ENCODE measurements around the gene POLD4.

Gene POLD4

GRCh38 chr11:67313125-67313890 is 40.0 kb downstream of the POLD4 start:
- H3K79me2 ChIP-seq (ENCODE audit: insufficient read depth, low read length), result no peaks in the 10 kb centered on the region; the same call in 1 of the 2 replicates
- H4K20me1 ChIP-seq (ENCODE audit: insufficient read depth, low read length), result no peaks in the 10 kb centered on the region
- H3K9ac ChIP-seq (ENCODE audit: low read depth, low read length), result no peak overlapping the region
- no peaks in the 10 kb centered on the region for H3K27me3 ChIP-seq (ENCODE audit: insufficient read depth, low read length, poor library complexity)
- no peak overlapping the region for H3K27ac ChIP-seq (ENCODE audit: low read length)
- no peak overlapping the region for H2AFZ ChIP-seq (ENCODE audit: low read depth, low read length)
- TF ChIP-seq, protein P1, sequence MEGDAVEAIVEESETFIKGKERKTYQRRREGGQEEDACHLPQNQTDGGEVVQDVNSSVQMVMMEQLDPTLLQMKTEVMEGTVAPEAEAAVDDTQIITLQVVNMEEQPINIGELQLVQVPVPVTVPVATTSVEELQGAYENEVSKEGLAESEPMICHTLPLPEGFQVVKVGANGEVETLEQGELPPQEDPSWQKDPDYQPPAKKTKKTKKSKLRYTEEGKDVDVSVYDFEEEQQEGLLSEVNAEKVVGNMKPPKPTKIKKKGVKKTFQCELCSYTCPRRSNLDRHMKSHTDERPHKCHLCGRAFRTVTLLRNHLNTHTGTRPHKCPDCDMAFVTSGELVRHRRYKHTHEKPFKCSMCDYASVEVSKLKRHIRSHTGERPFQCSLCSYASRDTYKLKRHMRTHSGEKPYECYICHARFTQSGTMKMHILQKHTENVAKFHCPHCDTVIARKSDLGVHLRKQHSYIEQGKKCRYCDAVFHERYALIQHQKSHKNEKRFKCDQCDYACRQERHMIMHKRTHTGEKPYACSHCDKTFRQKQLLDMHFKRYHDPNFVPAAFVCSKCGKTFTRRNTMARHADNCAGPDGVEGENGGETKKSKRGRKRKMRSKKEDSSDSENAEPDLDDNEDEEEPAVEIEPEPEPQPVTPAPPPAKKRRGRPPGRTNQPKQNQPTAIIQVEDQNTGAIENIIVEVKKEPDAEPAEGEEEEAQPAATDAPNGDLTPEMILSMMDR (IDR thresholded peaks at IDR 0.05; ENCODE audit: borderline replicate concordance, extremely low read depth, low read length, poor library complexity, severe bottlenecking), result no peak
- no peak for TF ChIP-seq EZH2 (IDR thresholded peaks at IDR 0.05; ENCODE audit: borderline replicate concordance, low read depth, low read length, severe bottlenecking)
- no peak overlapping the region for H3K4me3 ChIP-seq (ENCODE audit: low read depth in 1 of 2, low read length in 2 of 2)
- H3K9me3 ChIP-seq (ENCODE audit: insufficient read depth, low read length, severe bottlenecking), result no peaks in the 10 kb centered on the region
- ATAC-seq (ENCODE audit: insufficient read depth, low read depth), result no peak
- peaks cover 11% of the 10 kb centered on the region for H3K4me1 ChIP-seq (ENCODE audit: insufficient read depth, low read length)
- H3K36me3 ChIP-seq (ENCODE audit: insufficient read depth, low read length), result no peaks in the 10 kb centered on the region
- DNase-seq, result no peak
- H3K4me2 ChIP-seq (ENCODE audit: insufficient read depth, low read length), result no peak overlapping the region

GRCh38 chr11:67312187-67313021 is 40.9 kb downstream of the POLD4 start:
- H3K27ac ChIP-seq (ENCODE audit: low read length), result no peak overlapping the region
- ATAC-seq (ENCODE audit: insufficient read depth, low read depth) (no peak), DNase-seq (no peak)
- H3K36me3 ChIP-seq (ENCODE audit: insufficient read depth, low read length), result no peaks in the 10 kb centered on the region
- no peaks in the 10 kb centered on the region for H4K20me1 ChIP-seq (ENCODE audit: insufficient read depth, low read length)
- no peak for TF ChIP-seq EZH2 (IDR thresholded peaks at IDR 0.05; ENCODE audit: borderline replicate concordance, low read depth, low read length, severe bottlenecking)
- TF ChIP-seq, protein P1 (IDR thresholded peaks at IDR 0.05; ENCODE audit: borderline replicate concordance, extremely low read depth, low read length, poor library complexity, severe bottlenecking), result no peak
- no peaks in the 10 kb centered on the region for H3K9me3 ChIP-seq (ENCODE audit: insufficient read depth, low read length, severe bottlenecking)
- no peaks in the 10 kb centered on the region for H3K27me3 ChIP-seq (ENCODE audit: insufficient read depth, low read length, poor library complexity)
- no peak overlapping the region for H3K4me3 ChIP-seq (ENCODE audit: low read depth in 1 of 2, low read length in 2 of 2)
- no peaks in the 10 kb centered on the region; the same call in 1 of the 2 replicates for H3K79me2 ChIP-seq (ENCODE audit: insufficient read depth, low read length)
- H3K4me1 ChIP-seq (ENCODE audit: insufficient read depth, low read length), result peaks cover 5% of the 10 kb centered on the region
- no peak overlapping the region for H3K9ac ChIP-seq (ENCODE audit: low read depth, low read length)
- H3K4me2 ChIP-seq (ENCODE audit: insufficient read depth, low read length), result no peak overlapping the region
- no peak overlapping the region for H2AFZ ChIP-seq (ENCODE audit: low read depth, low read length)

- Histone ChIP-seq H3K4me2 (ENCODE audit: insufficient read depth, low read length) (no peak overlapping the region), H3K27me3 (ENCODE audit: insufficient read depth, low read length, poor library complexity) (no peaks in the 10 kb centered on the region), H3K79me2 (ENCODE audit: insufficient read depth, low read length) (no peaks in the 10 kb centered on the region; the same call in 1 of the 2 replicates), H3K27ac (ENCODE audit: low read length) (no peak overlapping the region), H3K4me1 (ENCODE audit: insufficient read depth, low read length) (peaks cover 5% of the 10 kb centered on the region), H3K4me3 (ENCODE audit: low read depth in 1 of 2, low read length in 2 of 2) (no peak overlapping the region), H3K9me3 (ENCODE audit: insufficient read depth, low read length, severe bottlenecking) (no peaks in the 10 kb centered on the region), H3K36me3 (ENCODE audit: insufficient read depth, low read length) (no peaks in the 10 kb centered on the region), H4K20me1 (ENCODE audit: insufficient read depth, low read length) (no peaks in the 10 kb centered on the region), H3K9ac (ENCODE audit: low read depth, low read length) (no peak overlapping the region), H2AFZ (ENCODE audit: low read depth, low read length) (no peak overlapping the region)
- ATAC-seq (ENCODE audit: insufficient read depth, low read depth), result no peak
- no peak for TF ChIP-seq EZH2 (IDR thresholded peaks at IDR 0.05; ENCODE audit: borderline replicate concordance, low read depth, low read length, severe bottlenecking)
- TF ChIP-seq, protein P1 (IDR thresholded peaks at IDR 0.05; ENCODE audit: borderline replicate concordance, extremely low read depth, low read length, poor library complexity, severe bottlenecking), result no peak
- no peak for DNase-seq
Measured at GRCh38 chr11:67311556-67312082, 41.7 kb downstream of the POLD4 start.
